DOHH2 (cell line): ENCODE results near the gene ERVMER34-1.

Source experiments
- H3F3A ChIP-seq: fragments of 200-600 bp; sonication (generic), shearing (Covaris generic); 2 replicates; pipeline ENCODE4 v1.6.0; 2016; ENCODE audit warnings: antibody characterized with exemption, mild to moderate bottlenecking; ENCODE audit not compliant: control insufficient read depth, insufficient read depth
- H3K27ac ChIP-seq: fragments of 200-600 bp; sonication (generic); 2 replicates; pipeline ENCODE4 v1.5.1; 2014; ENCODE audit warnings: low read depth, mild to moderate bottlenecking, low read length, moderate library complexity
- H3K27me3 ChIP-seq: fragments of 200-600 bp; sonication (generic); 2 replicates; pipeline ENCODE4 v1.6.1; 2014; ENCODE audit warnings: mild to moderate bottlenecking, low read length, mixed read lengths; ENCODE audit not compliant: control insufficient read depth
- H3K36me3 ChIP-seq: fragments of 200-600 bp; sonication (generic); 2 replicates; pipeline ENCODE4 v1.6.1; 2014; ENCODE audit warnings: mild to moderate bottlenecking, low read length, moderate library complexity, mixed read lengths; ENCODE audit not compliant: control insufficient read depth
- H3K4me1 ChIP-seq: fragments of 200-600 bp; sonication (generic); 2 replicates; pipeline ENCODE4 v1.6.1; 2014; ENCODE audit warnings: mild to moderate bottlenecking, low read length, mixed read lengths; ENCODE audit not compliant: control insufficient read depth
- H3K4me2 ChIP-seq: fragments of 200-600 bp; sonication (generic); 2 replicates; pipeline ENCODE4 v1.6.0; 2014; ENCODE audit warnings: mild to moderate bottlenecking, low read length, moderate library complexity
- H3K4me3 ChIP-seq: fragments of 200-600 bp; sonication (generic); 2 replicates; pipeline ENCODE4 v1.5.1; 2014; ENCODE audit warnings: mild to moderate bottlenecking, low read length, mixed read lengths
- H3K79me2 ChIP-seq: fragments of 200-600 bp; sonication (generic); 2 replicates; pipeline ENCODE4 v1.6.1; 2014; ENCODE audit warnings: mild to moderate bottlenecking, low read length, mixed read lengths; ENCODE audit not compliant: control insufficient read depth
- H3K9me2 ChIP-seq: fragments of 200-600 bp; sonication (generic); replicated peaks from 2 replicates; pipeline ENCODE4 v1.6.1; 2014; ENCODE audit warnings: mild to moderate bottlenecking, low read length, mixed read lengths; ENCODE audit not compliant: control insufficient read depth
- H3K9me3 ChIP-seq: fragments of 200-600 bp; sonication (generic); 2 replicates; pipeline ENCODE4 v1.6.1; 2014; ENCODE audit warnings: antibody characterized with exemption, low read length, mixed read lengths; ENCODE audit not compliant: control insufficient read depth, insufficient read depth
- H4K20me1 ChIP-seq: fragments of 200-600 bp; sonication (generic); 2 replicates; pipeline ENCODE4 v1.6.0; 2014; ENCODE audit warnings: low read depth, mild to moderate bottlenecking, antibody characterized with exemption, low read length, moderate library complexity; ENCODE audit not compliant: control insufficient read depth, insufficient read depth
- EZH2phosphoT487 ChIP-seq: fragments of 200-600 bp; sonication (generic); IDR thresholded peaks from 2 replicates; pipeline ENCODE4 v1.6.1; 2017; ENCODE audit warnings: borderline replicate concordance, mild to moderate bottlenecking, antibody characterized with exemption, low read length, moderate library complexity, mixed read lengths
- TF ChIP-seq, protein P1 (sequence below): fragments of 200-600 bp; sonication (generic); IDR thresholded peaks from one replicate; pipeline ENCODE4 v1.5.1; 2014; ENCODE audit warnings: antibody characterized with exemption, mild to moderate bottlenecking, low read depth, low read length; ENCODE audit not compliant: poor library complexity, severe bottlenecking

Gene ERVMER34-1, protein sequence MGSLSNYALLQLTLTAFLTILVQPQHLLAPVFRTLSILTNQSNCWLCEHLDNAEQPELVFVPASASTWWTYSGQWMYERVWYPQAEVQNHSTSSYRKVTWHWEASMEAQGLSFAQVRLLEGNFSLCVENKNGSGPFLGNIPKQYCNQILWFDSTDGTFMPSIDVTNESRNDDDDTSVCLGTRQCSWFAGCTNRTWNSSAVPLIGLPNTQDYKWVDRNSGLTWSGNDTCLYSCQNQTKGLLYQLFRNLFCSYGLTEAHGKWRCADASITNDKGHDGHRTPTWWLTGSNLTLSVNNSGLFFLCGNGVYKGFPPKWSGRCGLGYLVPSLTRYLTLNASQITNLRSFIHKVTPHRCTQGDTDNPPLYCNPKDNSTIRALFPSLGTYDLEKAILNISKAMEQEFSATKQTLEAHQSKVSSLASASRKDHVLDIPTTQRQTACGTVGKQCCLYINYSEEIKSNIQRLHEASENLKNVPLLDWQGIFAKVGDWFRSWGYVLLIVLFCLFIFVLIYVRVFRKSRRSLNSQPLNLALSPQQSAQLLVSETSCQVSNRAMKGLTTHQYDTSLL

DNA sequence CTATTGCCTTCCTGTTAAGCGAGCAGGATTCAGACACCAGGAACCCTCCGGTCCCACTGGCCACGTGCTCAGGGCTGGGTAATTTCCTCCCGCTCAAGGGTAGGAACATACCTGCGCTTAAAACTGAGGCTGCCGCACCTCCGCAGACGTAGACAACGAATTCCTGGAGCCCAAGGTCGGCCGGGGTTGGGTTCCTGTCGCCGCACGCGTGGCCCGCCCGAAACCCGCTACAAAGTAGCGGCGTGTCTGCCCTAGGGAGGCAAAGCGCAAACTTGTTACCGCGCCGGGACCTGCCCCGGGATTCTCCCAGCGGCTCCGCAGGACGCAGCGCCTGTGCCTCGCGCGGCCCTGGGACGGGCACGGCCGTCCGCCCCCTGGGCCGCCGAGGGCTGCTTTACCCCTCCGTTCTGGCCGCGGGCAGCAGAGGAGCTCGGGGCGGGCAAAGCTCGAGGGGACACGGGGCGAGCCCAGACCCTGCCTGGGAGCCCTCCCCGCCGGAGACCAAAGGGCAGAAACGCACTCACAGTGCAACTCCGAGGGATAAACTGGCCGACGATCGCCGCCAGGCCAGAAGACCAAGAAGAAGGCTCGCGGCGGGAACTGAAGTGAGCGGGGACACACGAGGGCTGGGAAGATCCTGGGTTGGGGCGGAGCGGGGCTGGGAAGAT, at the start of gene ERVMER34-1:
TSS of gene ERVMER34-1 (minus strand) at position 607 of the 668 bp plus-strand sequence. CDS start 5,905 bp downstream, outside the sequence.
- no peaks in the 10 kb centered on the region for H3F3A ChIP-seq

DNA sequence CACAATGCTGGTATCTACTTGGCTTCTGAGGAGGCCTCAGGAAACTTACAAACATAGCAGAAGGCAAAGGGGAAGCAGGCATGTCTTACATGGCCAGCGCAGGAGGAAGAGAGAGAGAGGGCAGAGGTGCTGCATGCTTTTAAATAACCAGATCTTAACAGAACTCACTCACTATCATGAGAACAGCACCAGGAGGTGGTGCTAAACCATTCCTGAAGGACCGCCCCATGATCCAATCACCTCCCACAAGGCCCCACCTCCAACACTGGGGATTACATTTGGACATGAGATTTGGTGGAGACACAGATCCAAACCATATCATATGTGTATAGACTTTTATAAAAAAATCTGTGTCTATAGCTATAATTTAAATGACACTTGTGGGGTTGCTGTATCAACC, 48.6 kb upstream of the ERVMER34-1 start:
- Histone ChIP-seq H3K4me2 (no peak overlapping the region), H3K27ac (no peak overlapping the region), H3K9me2 (no peaks in the 10 kb centered on the region), H4K20me1 (no peaks in the 10 kb centered on the region), H3K4me3 (no peak overlapping the region), H3K79me2 (no peaks in the 10 kb centered on the region), H3K4me1 (no peaks in the 10 kb centered on the region), H3K27me3 (no peaks in the 10 kb centered on the region), H3F3A (no peaks in the 10 kb centered on the region), H3K9me3 (no peaks in the 10 kb centered on the region), H3K36me3 (no peaks in the 10 kb centered on the region)
- no peak for TF ChIP-seq EZH2phosphoT487
- TF ChIP-seq, protein P1, sequence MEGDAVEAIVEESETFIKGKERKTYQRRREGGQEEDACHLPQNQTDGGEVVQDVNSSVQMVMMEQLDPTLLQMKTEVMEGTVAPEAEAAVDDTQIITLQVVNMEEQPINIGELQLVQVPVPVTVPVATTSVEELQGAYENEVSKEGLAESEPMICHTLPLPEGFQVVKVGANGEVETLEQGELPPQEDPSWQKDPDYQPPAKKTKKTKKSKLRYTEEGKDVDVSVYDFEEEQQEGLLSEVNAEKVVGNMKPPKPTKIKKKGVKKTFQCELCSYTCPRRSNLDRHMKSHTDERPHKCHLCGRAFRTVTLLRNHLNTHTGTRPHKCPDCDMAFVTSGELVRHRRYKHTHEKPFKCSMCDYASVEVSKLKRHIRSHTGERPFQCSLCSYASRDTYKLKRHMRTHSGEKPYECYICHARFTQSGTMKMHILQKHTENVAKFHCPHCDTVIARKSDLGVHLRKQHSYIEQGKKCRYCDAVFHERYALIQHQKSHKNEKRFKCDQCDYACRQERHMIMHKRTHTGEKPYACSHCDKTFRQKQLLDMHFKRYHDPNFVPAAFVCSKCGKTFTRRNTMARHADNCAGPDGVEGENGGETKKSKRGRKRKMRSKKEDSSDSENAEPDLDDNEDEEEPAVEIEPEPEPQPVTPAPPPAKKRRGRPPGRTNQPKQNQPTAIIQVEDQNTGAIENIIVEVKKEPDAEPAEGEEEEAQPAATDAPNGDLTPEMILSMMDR, result no peak

More for the DNA sequence above, at the start of gene ERVMER34-1:
- no peak within 1 kb of the TSS for H3K4me3 ChIP-seq
- no peak within 1 kb of the TSS for H3K27ac ChIP-seq
- H3K9me3 ChIP-seq, result no peaks in the 10 kb centered on the region
- no peak for TF ChIP-seq EZH2phosphoT487
- TF ChIP-seq, protein P1, result no peak
- no peaks in the 10 kb centered on the region for H3K9me2 ChIP-seq
- H3K4me1 ChIP-seq, result peaks cover 7% of the 10 kb centered on the region
- no peaks in the 10 kb centered on the region for H4K20me1 ChIP-seq
- H3K36me3 ChIP-seq, result no peaks in the 10 kb centered on the region
- H3K4me2 ChIP-seq, result no peak within 1 kb of the TSS
- H3K27me3 ChIP-seq, result no peaks in the 10 kb centered on the region
- no peaks in the 10 kb centered on the region for H3K79me2 ChIP-seq

DNA sequence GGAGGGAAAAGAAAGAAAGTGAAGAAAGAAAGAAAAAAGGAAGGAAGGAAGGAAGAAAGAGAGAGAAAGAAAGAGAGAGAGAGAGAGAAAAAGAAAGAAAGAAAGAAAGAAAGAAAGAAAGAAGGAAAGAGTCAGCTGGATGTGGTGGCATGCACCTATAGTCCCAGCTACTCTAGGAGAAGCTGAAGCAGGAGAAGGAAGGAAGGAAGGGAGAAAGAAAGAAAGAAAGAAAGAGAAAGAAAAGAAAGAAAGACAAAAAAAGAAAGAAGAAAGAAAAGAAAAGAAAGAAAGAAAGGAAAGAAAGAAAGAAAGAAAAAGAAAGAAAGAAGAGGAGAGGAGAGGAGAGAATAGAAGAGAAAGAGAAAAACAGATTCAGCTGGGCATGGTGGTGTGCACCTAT, 44.3 kb upstream of the ERVMER34-1 start:
- Histone ChIP-seq H3K9me3 (no peaks in the 10 kb centered on the region), H4K20me1 (no peaks in the 10 kb centered on the region), H3K36me3 (no peaks in the 10 kb centered on the region), H3F3A (no peaks in the 10 kb centered on the region), H3K4me3 (no peak overlapping the region), H3K27me3 (no peaks in the 10 kb centered on the region), H3K4me2 (no peak overlapping the region), H3K79me2 (no peaks in the 10 kb centered on the region), H3K9me2 (no peaks in the 10 kb centered on the region), H3K4me1 (no peaks in the 10 kb centered on the region), H3K27ac (no peak overlapping the region)
- no peak for TF ChIP-seq EZH2phosphoT487
- TF ChIP-seq, protein P1, result no peak
